HepG2 (cell line): ENCODE results near the gene RBM28. TPM values are rescaled to one million over a fixed set of nuclear protein-coding genes. Genes with fewer than 3 reads are reported as not detected.
"Not testable (repeated sequence)": the region's sequence is repeated elsewhere in the genome, so short reads cannot be mapped to it uniquely, and the experiment has no call there.

ENCODE experiments used
- ATAC-seq: fragments of 200-7000 bp; cut with Tn5 transposase; 3 replicates; pipeline ENCODE4 v1.9.1; 2020; ENCODE audit warnings: mild to moderate bottlenecking, moderate library complexity
- BruUV-seq: library from RNA; stranded (reverse); fragments of 400-500 nt; replicated peaks from 2 replicates; lab custom pipeline; 2021; lab: Mats Ljungman, UMichigan
- CTCF ChIA-PET: fragments of 300-600 bp; formaldehyde crosslinking; extraction: SDS; loops from one replicate; lab custom pipeline; 2021; ENCODE audit warnings: low total read pairs, inconsistent platforms, low intra/inter-chr PET ratio; lab: Yijun Ruan, JAX
- POLR2A ChIA-PET: fragments of 350-600 bp; sonication (Branson Sonifier 250); formaldehyde crosslinking; loops from one replicate; lab custom pipeline; 2020; ENCODE audit warnings: antibody characterized with exemption, inconsistent platforms; lab: Yijun Ruan, JAX
- DNase-seq: peaks from one replicate; pipeline ENCODE4 v3.0.0-alpha.2; 2015; ENCODE audit warnings: low spot score
- FAIRE-seq: peaks from 3 replicates; lab custom pipeline; 2011; peaks lifted over from hg19 to GRCh38; lab: Jason Lieb, UNC
- H2AFZ ChIP-seq: one replicate; pipeline ENCODE4 v1.6.1; 2011; ENCODE audit warnings: low read length, inconsistent platforms
- H3K27ac ChIP-seq: fragments of 300-600 bp; 3 replicates; pipeline ENCODE4 v1.8.0; 2011; ENCODE audit warnings: mixed run types, mild to moderate bottlenecking, mixed read lengths, low read length, inconsistent platforms; ENCODE audit not compliant: insufficient read depth; ENCODE audit errors: extremely low read length
- H3K27me3 ChIP-seq, 2 experiments: fragments of 200-600 bp in 1 of 2; 2 replicates in 1 of 2; 3 replicates in 1 of 2; pipeline versions ENCODE4 v1.6.0 to v1.8.0; 2011; ENCODE audit warnings: low read length in 2 of 2, mild to moderate bottlenecking in 2 of 2, moderate library complexity in 2 of 2, inconsistent platforms in 1 of 2; ENCODE audit not compliant: insufficient read depth in 2 of 2, control insufficient read depth in 1 of 2
- H3K36me3 ChIP-seq, 2 experiments: fragments of 200-600 bp in 1 of 2; replicated peaks in 1 of 2; 2 replicates in 1 of 2; 3 replicates in 1 of 2; pipeline versions ENCODE4 v1.5.1 to v1.8.0; 2011; ENCODE audit warnings: low read length in 2 of 2, inconsistent platforms in 1 of 2; ENCODE audit not compliant: insufficient read depth in 2 of 2, control insufficient read depth in 1 of 2
- H3K4me1 ChIP-seq: 2 replicates; pipeline ENCODE4 v1.5.1; 2012; ENCODE audit warnings: low read length, inconsistent platforms; ENCODE audit not compliant: insufficient read depth
- H3K4me2 ChIP-seq: 2 replicates; pipeline ENCODE4 v1.6.0; 2011; ENCODE audit warnings: low read depth, low read length, inconsistent platforms
- H3K4me3 ChIP-seq, 3 experiments: fragments of 200-600 bp in 1 of 3; sonication (generic), shearing (Covaris generic) in 1 of 3; replicated peaks in 1 of 3; 2 replicates each; pipeline ENCODE4 v1.5.1; 2011 to 2016; ENCODE audit warnings: low read length in 3 of 3, inconsistent platforms in 2 of 3, low read depth in 2 of 3, mild to moderate bottlenecking in 2 of 3, control low read depth in 1 of 3, mixed read lengths in 1 of 3; ENCODE audit not compliant: insufficient read depth in 1 of 3
- H3K79me2 ChIP-seq: one replicate; pipeline ENCODE4 v1.6.1; 2011; ENCODE audit warnings: low read length, inconsistent platforms; ENCODE audit not compliant: insufficient read depth
- H3K9ac ChIP-seq: 2 replicates; pipeline ENCODE4 v1.6.0; 2011; ENCODE audit warnings: mild to moderate bottlenecking, low read depth, low read length, inconsistent platforms; ENCODE audit not compliant: insufficient read depth
- H3K9me3 ChIP-seq: 2 replicates; pipeline ENCODE4 v1.5.1; 2012; ENCODE audit warnings: mild to moderate bottlenecking, low read length
- H4K20me1 ChIP-seq: 2 replicates; pipeline ENCODE4 v1.6.0; 2011; ENCODE audit warnings: inconsistent platforms, mild to moderate bottlenecking, low read length, moderate library complexity; ENCODE audit not compliant: insufficient read depth
- FOXP1 ChIP-seq, 2 experiments: fragments of 450-650 bp in 1 of 2; IDR thresholded peaks; 2 replicates each; pipeline ENCODE4 v1.6.1; 2017 to 2018; ENCODE audit warnings: antibody characterized with exemption in 1 of 2
- GATAD2A ChIP-seq: IDR thresholded peaks from 2 replicates; pipeline ENCODE4 v1.6.1; 2016
- MED1 ChIP-seq: sonication (generic); formaldehyde crosslinking; IDR thresholded peaks from 2 replicates; pipeline ENCODE4 v1.4.0; 2020; ENCODE audit warnings: missing genetic modification reagents
- NCOR1 ChIP-seq: fragments of 200-600 bp; sonication (generic); IDR thresholded peaks from 2 replicates; pipeline ENCODE4 v1.7.0; 2017; ENCODE audit warnings: antibody characterized with exemption, low read length, borderline replicate concordance
- PAXIP1 ChIP-seq: sonication (generic); formaldehyde crosslinking; conservative IDR thresholded peaks from 2 replicates; pipeline ENCODE4 v1.4.0; 2020; ENCODE audit warnings: mild to moderate bottlenecking, missing genetic modification reagents, moderate library complexity
- POGZ ChIP-seq: sonication (generic); formaldehyde crosslinking; IDR thresholded peaks from 2 replicates; pipeline ENCODE4 v1.4.0; 2020; ENCODE audit warnings: mild to moderate bottlenecking, missing genetic modification reagents
- SOX13 ChIP-seq, 3 experiments: fragments of 450-650 bp in 1 of 3; sonication (generic) in 1 of 3; formaldehyde crosslinking in 1 of 3; IDR thresholded peaks in 2 of 3; conservative IDR thresholded peaks in 1 of 3; 2 replicates each; pipeline versions ENCODE4 v1.5.0 to v1.6.1; 2016 to 2020; ENCODE audit warnings: antibody characterized with exemption in 1 of 3, mild to moderate bottlenecking in 1 of 3, missing compliant biosample characterization in 1 of 3, missing genetic modification reagents in 1 of 3, moderate library complexity in 1 of 3
- SOX6 ChIP-seq, 2 experiments: fragments of 450-650 bp in 1 of 2; sonication (generic) in 1 of 2; formaldehyde crosslinking in 1 of 2; IDR thresholded peaks; 2 replicates each; pipeline versions ENCODE4 v1.4.0 to v1.6.1; 2017 to 2020; ENCODE audit warnings: antibody characterized with exemption in 1 of 2, mild to moderate bottlenecking in 1 of 2, missing genetic modification reagents in 1 of 2
- TCF7 ChIP-seq: sonication (generic); IDR thresholded peaks from 2 replicates; pipeline ENCODE4 v1.6.1; 2016; ENCODE audit warnings: antibody characterized with exemption, low read depth
- WGBS: methylation state at CpG from one replicate; pipeline ENCODE4 v1.1.6; 2017; ENCODE audit warnings: low lambda C conversion rate; 5-methylcytosine and 5-hydroxymethylcytosine counted together
- in situ Hi-C: cut with HindIII; loops from 2 replicates; pipeline ENCODE4 v1.10.0; 2017; ENCODE audit warnings: low pct_unique_long_range_greater_than_20kb; ENCODE audit not compliant: extremely low pct_ligation_motif_present
- intact Hi-C: fragments of 100-400 bp; cut with micrococcal nuclease; formaldehyde crosslinking; loops from one replicate; pipeline ENCODE4 v1.10.0; 2022; ENCODE audit not compliant: unreplicated experiment
- polyA plus RNA-seq, 8 experiments: library from polyadenylated mRNA; depleted of rRNA in 3 of 8; stranded (reverse) in 7 of 8; unstranded in 1 of 8; fragments of >200 nt; fragmentation: Illumina TruSeq in 4 of 8; extraction: Trizol in 4 of 8; gene quantifications; 2 replicates each; pipeline versions ENCODE4 v1.2.1 to v1.2.3, GENCODE V29; 2011 to 2016; ENCODE audit warnings: low read depth in 4 of 8, missing spikeins in 1 of 8, mixed read lengths in 1 of 8; ENCODE audit not compliant: insufficient read depth in 1 of 8
- total RNA-seq, 5 experiments: library from RNA; depleted of rRNA; stranded (reverse); fragments of >200 nt; fragmentation: Illumina TruSeq; extraction: Trizol; gene quantifications; 2 replicates each; pipeline ENCODE4 v1.2.3, GENCODE V29; 2016; ENCODE audit warnings: low read depth in 1 of 5
- TF ChIP-seq, protein P1 (sequence below): IDR thresholded peaks from 2 replicates; pipeline ENCODE4 v1.6.1; 2016
- TF ChIP-seq, protein P2 (sequence below): IDR thresholded peaks from 2 replicates; pipeline ENCODE4 v1.4.0; 2020; ENCODE audit warnings: mild to moderate bottlenecking, missing genetic modification reagents

Gene RBM28
- total and polyA plus RNA-seq, 2 of the 13 experiments (the other 11 are each of a cell fraction or from before 2014, with no cell fraction given), result 20.5 to 49.0 TPM

- DNase-seq, result peak; percentile 42
- H4K20me1 ChIP-seq; H3K4me3 ChIP-seq; H3K27me3 ChIP-seq; H3K9ac ChIP-seq; in situ Hi-C loops; H2AFZ ChIP-seq; CTCF ChIA-PET; ATAC-seq; H3K9me3 ChIP-seq; H3K79me2 ChIP-seq; FAIRE-seq; BruUV-seq; H3K36me3 ChIP-seq; intact Hi-C loops; H3K4me2 ChIP-seq; POLR2A ChIA-PET; TF ChIP-seq FOXP1, SOX6 (IDR thresholded peaks at IDR 0.05): not testable (repeated sequence)
- 62% methylated on average over 7 of the region's 7 CpGs for WGBS
- peak overlapping the region; percentile 48 for H3K27ac ChIP-seq
- peaks cover 31% of the 10 kb centered on the region for H3K4me1 ChIP-seq
- TF ChIP-seq, protein P1, sequence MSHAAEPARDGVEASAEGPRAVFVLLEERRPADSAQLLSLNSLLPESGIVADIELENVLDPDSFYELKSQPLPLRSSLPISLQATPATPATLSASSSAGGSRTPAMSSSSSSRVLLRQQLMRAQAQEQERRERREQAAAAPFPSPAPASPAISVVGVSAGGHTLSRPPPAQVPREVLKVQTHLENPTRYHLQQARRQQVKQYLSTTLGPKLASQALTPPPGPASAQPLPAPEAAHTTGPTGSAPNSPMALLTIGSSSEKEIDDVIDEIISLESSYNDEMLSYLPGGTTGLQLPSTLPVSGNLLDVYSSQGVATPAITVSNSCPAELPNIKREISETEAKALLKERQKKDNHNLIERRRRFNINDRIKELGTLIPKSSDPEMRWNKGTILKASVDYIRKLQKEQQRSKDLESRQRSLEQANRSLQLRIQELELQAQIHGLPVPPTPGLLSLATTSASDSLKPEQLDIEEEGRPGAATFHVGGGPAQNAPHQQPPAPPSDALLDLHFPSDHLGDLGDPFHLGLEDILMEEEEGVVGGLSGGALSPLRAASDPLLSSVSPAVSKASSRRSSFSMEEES, result peak; percentile 78; the same call in 1 of the 2 replicates
- TF ChIP-seq NCOR1 (peak; percentile 33; the same call in 1 of the 2 replicates), PAXIP1 (CRISPR knock-in tag) (peak; percentile 67), POGZ (peak; percentile 34; the same call in 1 of the 2 replicates), SOX13 (IDR thresholded peaks at IDR 0.05) (peak; percentile 82), SOX13 (CRISPR knock-in tag; conservative IDR thresholded peaks at IDR 0.05 in 1 of 2, IDR thresholded peaks at IDR 0.05 in 1 of 2) (peak in 1 of 2 experiments; percentile 98; a peak in 2 of 4 replicates), MED1 (0 out of 2 replicates have a peak, but pooled peaks have one; percentile 16), GATAD2A (peak; percentile 66; the same call in 1 of the 2 replicates), TCF7 (peak; percentile 52), FOXP1 (CRISPR knock-in tag; IDR thresholded peaks at IDR 0.05) (0 out of 2 replicates have a peak, but pooled peaks have one; percentile 37), SOX6 (CRISPR knock-in tag; IDR thresholded peaks at IDR 0.05) (peak; percentile 95)
- TF ChIP-seq, protein P2, sequence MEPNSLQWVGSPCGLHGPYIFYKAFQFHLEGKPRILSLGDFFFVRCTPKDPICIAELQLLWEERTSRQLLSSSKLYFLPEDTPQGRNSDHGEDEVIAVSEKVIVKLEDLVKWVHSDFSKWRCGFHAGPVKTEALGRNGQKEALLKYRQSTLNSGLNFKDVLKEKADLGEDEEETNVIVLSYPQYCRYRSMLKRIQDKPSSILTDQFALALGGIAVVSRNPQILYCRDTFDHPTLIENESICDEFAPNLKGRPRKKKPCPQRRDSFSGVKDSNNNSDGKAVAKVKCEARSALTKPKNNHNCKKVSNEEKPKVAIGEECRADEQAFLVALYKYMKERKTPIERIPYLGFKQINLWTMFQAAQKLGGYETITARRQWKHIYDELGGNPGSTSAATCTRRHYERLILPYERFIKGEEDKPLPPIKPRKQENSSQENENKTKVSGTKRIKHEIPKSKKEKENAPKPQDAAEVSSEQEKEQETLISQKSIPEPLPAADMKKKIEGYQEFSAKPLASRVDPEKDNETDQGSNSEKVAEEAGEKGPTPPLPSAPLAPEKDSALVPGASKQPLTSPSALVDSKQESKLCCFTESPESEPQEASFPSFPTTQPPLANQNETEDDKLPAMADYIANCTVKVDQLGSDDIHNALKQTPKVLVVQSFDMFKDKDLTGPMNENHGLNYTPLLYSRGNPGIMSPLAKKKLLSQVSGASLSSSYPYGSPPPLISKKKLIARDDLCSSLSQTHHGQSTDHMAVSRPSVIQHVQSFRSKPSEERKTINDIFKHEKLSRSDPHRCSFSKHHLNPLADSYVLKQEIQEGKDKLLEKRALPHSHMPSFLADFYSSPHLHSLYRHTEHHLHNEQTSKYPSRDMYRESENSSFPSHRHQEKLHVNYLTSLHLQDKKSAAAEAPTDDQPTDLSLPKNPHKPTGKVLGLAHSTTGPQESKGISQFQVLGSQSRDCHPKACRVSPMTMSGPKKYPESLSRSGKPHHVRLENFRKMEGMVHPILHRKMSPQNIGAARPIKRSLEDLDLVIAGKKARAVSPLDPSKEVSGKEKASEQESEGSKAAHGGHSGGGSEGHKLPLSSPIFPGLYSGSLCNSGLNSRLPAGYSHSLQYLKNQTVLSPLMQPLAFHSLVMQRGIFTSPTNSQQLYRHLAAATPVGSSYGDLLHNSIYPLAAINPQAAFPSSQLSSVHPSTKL (CRISPR knock-in tag), result peak; percentile 70
Observed at GRCh38 chr7:128298004-128298403, 45.7 kb downstream of the RBM28 start.
